NB4 (cell line): ENCODE results near the gene LDB3.

ENCODE experiments used
- POLR2A ChIP-seq: IDR thresholded peaks from 2 replicates; pipeline ENCODE4 v1.6.1; 2011; ENCODE audit warnings: mild to moderate bottlenecking; ENCODE audit not compliant: insufficient read length; ENCODE audit errors: extremely low read depth
- TF ChIP-seq, protein P1 (sequence below): IDR thresholded peaks from one replicate; pipeline ENCODE4 v1.5.1; 2012; ENCODE audit warnings: low read depth, low read length

DNA sequence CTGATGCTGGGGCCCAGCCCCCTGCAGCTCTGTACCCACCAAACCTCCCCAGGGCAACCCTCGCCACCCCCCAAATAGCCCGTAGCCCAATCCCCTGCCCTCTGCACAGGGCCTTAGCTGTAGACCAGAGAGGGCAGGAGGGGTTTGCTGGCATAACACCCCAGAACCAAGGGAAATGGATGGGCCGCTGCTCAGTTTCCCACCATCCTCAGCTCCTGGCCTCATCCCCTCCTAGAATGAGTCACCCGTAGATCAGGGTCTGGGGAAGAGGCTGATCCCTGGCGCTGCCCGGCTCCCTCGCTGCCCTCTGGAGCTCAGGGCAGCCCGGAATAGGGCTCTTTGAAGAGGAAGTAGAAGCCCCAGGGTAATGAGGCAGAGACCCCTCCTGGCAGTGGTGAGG lies 31.2 kb downstream of the LDB3 start:
- TF ChIP-seq, protein P1, sequence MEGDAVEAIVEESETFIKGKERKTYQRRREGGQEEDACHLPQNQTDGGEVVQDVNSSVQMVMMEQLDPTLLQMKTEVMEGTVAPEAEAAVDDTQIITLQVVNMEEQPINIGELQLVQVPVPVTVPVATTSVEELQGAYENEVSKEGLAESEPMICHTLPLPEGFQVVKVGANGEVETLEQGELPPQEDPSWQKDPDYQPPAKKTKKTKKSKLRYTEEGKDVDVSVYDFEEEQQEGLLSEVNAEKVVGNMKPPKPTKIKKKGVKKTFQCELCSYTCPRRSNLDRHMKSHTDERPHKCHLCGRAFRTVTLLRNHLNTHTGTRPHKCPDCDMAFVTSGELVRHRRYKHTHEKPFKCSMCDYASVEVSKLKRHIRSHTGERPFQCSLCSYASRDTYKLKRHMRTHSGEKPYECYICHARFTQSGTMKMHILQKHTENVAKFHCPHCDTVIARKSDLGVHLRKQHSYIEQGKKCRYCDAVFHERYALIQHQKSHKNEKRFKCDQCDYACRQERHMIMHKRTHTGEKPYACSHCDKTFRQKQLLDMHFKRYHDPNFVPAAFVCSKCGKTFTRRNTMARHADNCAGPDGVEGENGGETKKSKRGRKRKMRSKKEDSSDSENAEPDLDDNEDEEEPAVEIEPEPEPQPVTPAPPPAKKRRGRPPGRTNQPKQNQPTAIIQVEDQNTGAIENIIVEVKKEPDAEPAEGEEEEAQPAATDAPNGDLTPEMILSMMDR, result no peak
- TF ChIP-seq POLR2A, result no peak
